ENCODE data around the gene THAP2.

DNA sequence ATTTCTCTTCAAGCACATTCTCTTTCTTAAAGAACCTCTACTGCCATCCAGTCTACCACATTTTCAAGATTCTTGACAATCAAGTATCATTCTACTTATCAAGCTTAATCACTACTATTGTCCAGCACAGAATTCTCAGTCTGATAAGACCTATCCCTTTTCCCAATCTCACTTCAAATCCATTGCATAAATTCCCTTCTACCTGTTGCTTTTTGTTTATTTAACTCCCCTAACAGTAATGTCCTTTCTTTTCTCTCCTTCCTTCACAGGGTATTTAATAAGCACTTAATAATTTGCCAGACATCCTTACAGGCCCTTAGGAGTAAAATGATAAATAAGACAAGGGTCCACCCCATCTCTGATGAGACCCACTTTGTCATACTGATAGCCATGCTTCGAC, 42.2 kb upstream of the THAP2 start:
- TF ChIP-seq, protein P1, sequence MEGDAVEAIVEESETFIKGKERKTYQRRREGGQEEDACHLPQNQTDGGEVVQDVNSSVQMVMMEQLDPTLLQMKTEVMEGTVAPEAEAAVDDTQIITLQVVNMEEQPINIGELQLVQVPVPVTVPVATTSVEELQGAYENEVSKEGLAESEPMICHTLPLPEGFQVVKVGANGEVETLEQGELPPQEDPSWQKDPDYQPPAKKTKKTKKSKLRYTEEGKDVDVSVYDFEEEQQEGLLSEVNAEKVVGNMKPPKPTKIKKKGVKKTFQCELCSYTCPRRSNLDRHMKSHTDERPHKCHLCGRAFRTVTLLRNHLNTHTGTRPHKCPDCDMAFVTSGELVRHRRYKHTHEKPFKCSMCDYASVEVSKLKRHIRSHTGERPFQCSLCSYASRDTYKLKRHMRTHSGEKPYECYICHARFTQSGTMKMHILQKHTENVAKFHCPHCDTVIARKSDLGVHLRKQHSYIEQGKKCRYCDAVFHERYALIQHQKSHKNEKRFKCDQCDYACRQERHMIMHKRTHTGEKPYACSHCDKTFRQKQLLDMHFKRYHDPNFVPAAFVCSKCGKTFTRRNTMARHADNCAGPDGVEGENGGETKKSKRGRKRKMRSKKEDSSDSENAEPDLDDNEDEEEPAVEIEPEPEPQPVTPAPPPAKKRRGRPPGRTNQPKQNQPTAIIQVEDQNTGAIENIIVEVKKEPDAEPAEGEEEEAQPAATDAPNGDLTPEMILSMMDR (IDR thresholded peaks at IDR 0.05) = no peak
- no peak for TF ChIP-seq POLR2A (IDR thresholded peaks at IDR 0.05)

All from right lobe of liver (tissue), 4 donors.